AG09309 (cell line): Measurements from ENCODE around the gene BOD1L1.

ENCODE experiments used
- DNase-seq: peaks from one replicate; pipeline ENCODE4 v3.0.0-alpha.2; 2010; ENCODE audit warnings: low read depth
- H3K4me3 ChIP-seq: 2 replicates; pipeline ENCODE4 v1.5.1; 2011; ENCODE audit warnings: mild to moderate bottlenecking, low read depth, low read length, moderate library complexity; ENCODE audit not compliant: control insufficient read depth
- CTCF ChIP-seq: IDR thresholded peaks from 2 replicates; pipeline ENCODE4 v1.5.1; 2011; ENCODE audit warnings: mild to moderate bottlenecking, low read depth, low read length, inconsistent platforms; ENCODE audit not compliant: insufficient read depth, control insufficient read depth; ENCODE audit errors: missing control alignments

The BOD1L1 gene

GRCh38 chr4:13544606-13545393, 82.7 kb downstream of the BOD1L1 start:
- H3K4me3 ChIP-seq: peak overlapping the region; percentile 68
- no peak for DNase-seq
- TF ChIP-seq CTCF: no peak

- TF ChIP-seq CTCF: no peak
- no peak for DNase-seq
- peak within 1 kb of the TSS; percentile 68 for H3K4me3 ChIP-seq
Measured at GRCh38 chr4:13543839-13544605, 83.5 kb downstream of the BOD1L1 start, which contains the start of gene NKX3-2. NKX3-2 (minus strand) TSS chr4:13544508; CDS start chr4:13544414, 94 bp downstream.

GRCh38 chr4:13543032-13543838, 84.3 kb downstream of the BOD1L1 start:
- no peak for DNase-seq
- TF ChIP-seq CTCF: no peak
- no peak overlapping the region for H3K4me3 ChIP-seq

- DNase-seq: no peak
- TF ChIP-seq CTCF: no peak
- H3K4me3 ChIP-seq: no peak overlapping the region
Measured at GRCh38 chr4:13542577-13543031, 84.9 kb downstream of the BOD1L1 start.

- no peak for DNase-seq
- H3K4me3 ChIP-seq: no peak overlapping the region
- peak; percentile 33 for TF ChIP-seq CTCF
Measured at GRCh38 chr4:13541720-13542576, 85.6 kb downstream of the BOD1L1 start.
